Measurements from ENCODE around the gene PIP5K1B. TPM values are rescaled to one million over a fixed set of nuclear protein-coding genes. Genes with fewer than 3 reads are reported as not detected.

The PIP5K1B gene
- total and polyA plus RNA-seq, 2 donors (not counting 1 experiment from before 2014, with no cell fraction given): under 0.01 to 0.03 TPM

DNA sequence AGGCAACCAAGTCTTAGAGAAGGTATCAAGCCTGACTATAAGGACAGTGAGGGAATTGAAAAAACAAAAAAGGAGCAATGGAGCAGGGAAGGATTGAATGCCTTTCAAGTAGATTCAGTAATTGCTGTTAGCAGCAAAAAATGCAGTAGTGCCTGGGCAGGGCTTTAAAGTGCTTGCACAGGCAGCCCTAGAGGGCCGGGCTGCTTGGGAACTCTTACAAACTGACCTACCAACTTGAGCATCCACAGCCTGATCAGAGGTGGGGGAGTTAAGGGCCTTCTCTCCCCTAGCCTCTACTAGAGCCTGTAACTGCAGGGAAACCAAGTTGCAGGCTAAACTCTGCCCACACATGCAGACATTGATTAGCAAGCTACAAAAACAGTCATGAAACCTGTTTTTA, 349.9 kb downstream of the PIP5K1B start:
- H3K36me3 ChIP-seq (ENCODE audit: control insufficient read depth, insufficient read depth, low read length): no peaks in the 10 kb centered on the region
- no peaks in the 10 kb centered on the region for H3K27me3 ChIP-seq (ENCODE audit: control insufficient read depth, insufficient read depth, low read length)
- no peak overlapping the region for H3K27ac ChIP-seq (ENCODE audit: insufficient read depth, low read length)
- no peak overlapping the region for H2AFZ ChIP-seq (ENCODE audit: low read length)
- no peak overlapping the region for H3K4me3 ChIP-seq (replicated peaks in 1 of 4; ENCODE audit: control extremely low read depth in 1 of 4, insufficient read depth in 1 of 4, low read depth in 3 of 4, low read length in 4 of 4)
- no peak for DNase-seq (ENCODE audit: low read depth in 2 of 2)
- no peak overlapping the region for H3K9ac ChIP-seq (ENCODE audit: insufficient read depth, low read length)
- H3K79me2 ChIP-seq (ENCODE audit: control insufficient read depth, insufficient read depth, low read length): no peaks in the 10 kb centered on the region
- H4K20me1 ChIP-seq (ENCODE audit: control insufficient read depth, extremely low read depth, insufficient read depth, low read length): no peaks in the 10 kb centered on the region
- H3K9me3 ChIP-seq (ENCODE audit: control insufficient read depth, insufficient read depth, low read depth, low read length): no peaks in the 10 kb centered on the region
- no peak overlapping the region for H3K4me2 ChIP-seq (ENCODE audit: extremely low read depth, insufficient read depth, low read length)
- no peaks in the 10 kb centered on the region for H3K4me1 ChIP-seq (ENCODE audit: control insufficient read depth, extremely low read depth, insufficient read depth, low read length)
- TF ChIP-seq CTCF (conservative IDR thresholded peaks at IDR 0.05 in 1 of 2, IDR thresholded peaks at IDR 0.05 in 1 of 2; ENCODE audit: low read depth in 1 of 2, low read length in 2 of 2) (no peak), EZH2 (IDR thresholded peaks at IDR 0.05; ENCODE audit: low read length, missing control alignments) (no peak)

- Histone ChIP-seq H3K4me2 (ENCODE audit: extremely low read depth, insufficient read depth, low read length) (no peak overlapping the region), H4K20me1 (ENCODE audit: control insufficient read depth, extremely low read depth, insufficient read depth, low read length) (no peaks in the 10 kb centered on the region), H2AFZ (ENCODE audit: low read length) (no peak overlapping the region), H3K79me2 (ENCODE audit: control insufficient read depth, insufficient read depth, low read length) (no peaks in the 10 kb centered on the region), H3K27ac (ENCODE audit: insufficient read depth, low read length) (no peak overlapping the region), H3K4me3 (replicated peaks in 1 of 4; ENCODE audit: control extremely low read depth in 1 of 4, insufficient read depth in 1 of 4, low read depth in 3 of 4, low read length in 4 of 4) (no peak overlapping the region), H3K36me3 (ENCODE audit: control insufficient read depth, insufficient read depth, low read length) (no peaks in the 10 kb centered on the region), H3K9ac (ENCODE audit: insufficient read depth, low read length) (no peak overlapping the region), H3K9me3 (ENCODE audit: control insufficient read depth, insufficient read depth, low read depth, low read length) (no peaks in the 10 kb centered on the region), H3K4me1 (ENCODE audit: control insufficient read depth, extremely low read depth, insufficient read depth, low read length) (no peaks in the 10 kb centered on the region), H3K27me3 (ENCODE audit: control insufficient read depth, insufficient read depth, low read length) (no peaks in the 10 kb centered on the region)
- TF ChIP-seq CTCF (conservative IDR thresholded peaks at IDR 0.05 in 1 of 2, IDR thresholded peaks at IDR 0.05 in 1 of 2; ENCODE audit: low read depth in 1 of 2, low read length in 2 of 2): no peak
- DNase-seq (ENCODE audit: low read depth in 2 of 2): peak in 1 of 2 donors; percentile 48
Observed at GRCh38 chr9:69056191-69056815, 351.3 kb downstream of the PIP5K1B start.

DNA sequence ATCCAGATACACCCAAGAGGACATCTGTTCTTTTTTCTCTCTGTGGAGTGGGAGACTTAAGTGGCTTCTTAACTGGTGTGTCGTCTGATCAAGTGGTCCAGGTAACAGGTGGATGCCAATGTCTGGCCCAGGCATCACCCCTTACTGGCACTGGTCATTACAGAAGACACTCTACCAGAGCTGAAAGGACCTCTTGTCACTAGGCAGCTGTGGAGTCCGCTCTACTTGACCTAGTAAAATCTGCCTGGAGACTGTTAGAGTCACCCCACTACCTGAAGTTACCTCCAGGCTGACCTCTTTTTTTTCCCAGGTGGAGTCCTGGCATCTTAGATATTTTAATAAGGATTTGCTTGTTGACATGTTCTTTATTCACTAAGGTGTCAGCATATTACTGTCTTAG, 353.1 kb downstream of the PIP5K1B start:
- no peak overlapping the region for H2AFZ ChIP-seq (ENCODE audit: low read length)
- no peaks in the 10 kb centered on the region for H3K79me2 ChIP-seq (ENCODE audit: control insufficient read depth, insufficient read depth, low read length)
- H4K20me1 ChIP-seq (ENCODE audit: control insufficient read depth, extremely low read depth, insufficient read depth, low read length): no peaks in the 10 kb centered on the region
- H3K27ac ChIP-seq (ENCODE audit: insufficient read depth, low read length): no peak overlapping the region
- H3K9ac ChIP-seq (ENCODE audit: insufficient read depth, low read length): no peak overlapping the region
- TF ChIP-seq EZH2 (IDR thresholded peaks at IDR 0.05; ENCODE audit: low read length, missing control alignments): no peak
- TF ChIP-seq CTCF (conservative IDR thresholded peaks at IDR 0.05 in 1 of 2, IDR thresholded peaks at IDR 0.05 in 1 of 2; ENCODE audit: low read depth in 1 of 2, low read length in 2 of 2): no peak
- no peak overlapping the region for H3K4me2 ChIP-seq (ENCODE audit: extremely low read depth, insufficient read depth, low read length)
- no peaks in the 10 kb centered on the region for H3K4me1 ChIP-seq (ENCODE audit: control insufficient read depth, extremely low read depth, insufficient read depth, low read length)
- H3K27me3 ChIP-seq (ENCODE audit: control insufficient read depth, insufficient read depth, low read length): no peaks in the 10 kb centered on the region
- no peaks in the 10 kb centered on the region for H3K9me3 ChIP-seq (ENCODE audit: control insufficient read depth, insufficient read depth, low read depth, low read length)
- H3K4me3 ChIP-seq (replicated peaks in 1 of 4; ENCODE audit: control extremely low read depth in 1 of 4, insufficient read depth in 1 of 4, low read depth in 3 of 4, low read length in 4 of 4): no peak overlapping the region
- DNase-seq (ENCODE audit: low read depth in 2 of 2): no peak
- H3K36me3 ChIP-seq (ENCODE audit: control insufficient read depth, insufficient read depth, low read length): no peaks in the 10 kb centered on the region

Other genes with a start within 250 kb of the PIP5K1B start
- gene TMEM252, start 164.4 kb upstream of the PIP5K1B start, total RNA-seq: not detected in 2 replicates
- gene TMEM252, start 164.4 kb upstream of the PIP5K1B start, polyA plus RNA-seq: not detected in 2 replicates

Data from fibroblast of lung (primary cell).